Stomach (tissue), 19 donors: ENCODE measurements around the gene ART4. TPM values are rescaled to one million over a fixed set of nuclear protein-coding genes. Genes with fewer than 3 reads are reported as not detected.
A peak's percentile ranks its signal among the peaks of the same experiment; 100 is the strongest.

ENCODE experiments used
- DNase-seq, 2 donors: peaks; one replicate each; pipeline versions ENCODE4 v3.0.0 to v3.0.0-alpha.2; 2013 to 2019
- H3K27ac ChIP-seq, 5 donors: fragments of 200-600 bp in 4 of 5; sonication (generic) in 4 of 5; one replicate each; pipeline ENCODE4 v1.5.1; 2013 to 2019; ENCODE audit warnings: mild to moderate bottlenecking in 1 of 5, moderate library complexity in 1 of 5
- H3K27me3 ChIP-seq, 3 donors: fragments of 200-600 bp; sonication (generic); one replicate each; pipeline ENCODE4 v1.5.1; 2017 to 2019; ENCODE audit warnings: mixed run types in 1 of 3
- H3K36me3 ChIP-seq, 4 donors: fragments of 200-600 bp; sonication (generic); 1 replicate in 3 of 4; 2 replicates in 1 of 4; pipeline ENCODE4 v1.5.1; 2016 to 2019
- H3K4me1 ChIP-seq, 4 donors: fragments of 200-600 bp; sonication (generic); one replicate each; pipeline ENCODE4 v1.5.1; 2016 to 2019
- H3K4me3 ChIP-seq, 4 donors: fragments of 200-600 bp; sonication (generic) in 3 of 4; one replicate each; pipeline ENCODE4 v1.5.1; 2016 to 2019; ENCODE audit warnings: mild to moderate bottlenecking in 1 of 4
- H3K9me3 ChIP-seq, 4 donors: fragments of 200-600 bp; sonication (generic); one replicate each; pipeline ENCODE4 v1.5.1; 2016 to 2019
- EP300 ChIP-seq: sonication (generic); formaldehyde crosslinking; IDR thresholded peaks from one replicate; pipeline ENCODE4 v1.6.1; 2017; ENCODE audit warnings: antibody characterized with exemption
- POLR2A ChIP-seq, 4 donors: fragments of 450-650 bp; IDR thresholded peaks; one replicate each; pipeline ENCODE4 v1.6.1; 2016; ENCODE audit warnings: antibody characterized with exemption in 4 of 4, control low read depth in 2 of 4, mild to moderate bottlenecking in 1 of 4, moderate library complexity in 1 of 4
- POLR2AphosphoS5 ChIP-seq, 3 donors: sonication (generic); formaldehyde crosslinking; IDR thresholded peaks; one replicate each; pipeline ENCODE4 v1.6.1; 2016; ENCODE audit warnings: antibody characterized with exemption in 3 of 3
- WGBS, 5 donors: extraction: QIAGEN DNeasy Blood & Tissue Kit in 3 of 5; methylation state at CpG; one replicate each; pipeline versions ENCODE4 v1.1.5 to v1.1.7; 2013 to 2018; 5-methylcytosine and 5-hydroxymethylcytosine counted together
- intact Hi-C: fragments of 100-400 bp; cut with DNase I; formaldehyde crosslinking; loops from one replicate; pipeline ENCODE4 v1.15.1; 2023; ENCODE audit warnings: low total_unique reads
- long read RNA-seq, 10 donors: transcript quantifications; one replicate each; lab custom pipeline, GENCODE V29; 2026
- polyA plus RNA-seq, 3 donors: library from polyadenylated mRNA; stranded (reverse); fragments of 200-250 nt; gene quantifications; one replicate each; pipeline ENCODE4 v1.2.3, GENCODE V29; 2013
- total RNA-seq, 5 donors: library from RNA; depleted of rRNA; stranded (reverse); fragments of >200 nt; gene quantifications; one replicate each; pipeline versions ENCODE4 v1.1.0 to v1.2.3, GENCODE V29; 2014 to 2016
- TF ChIP-seq, protein P1 (sequence below), 7 experiments: fragments of 450-650 bp in 4 of 7; fragments of 200-600 bp in 3 of 7; sonication (generic) in 3 of 7; IDR thresholded peaks; one replicate each; pipeline ENCODE4 v1.5.1; 2016 to 2019; ENCODE audit warnings: antibody characterized with exemption in 7 of 7, control low read depth in 2 of 7, mild to moderate bottlenecking in 1 of 7
- donor health status: healthy with polysubstance abuse.
- donor health status: Bipolar disorder and iron deficiency.
- donor health status: healthy.

The ART4 gene
- total RNA-seq, result 1 to 10 TPM in 1 of 5 donors, under 1 TPM in 1, not detected in 3; 0.72 to 2.0 TPM
- 1 to 10 TPM in 1 of 3 donors, under 1 TPM in 1, not detected in 1; 0.03 to 1.7 TPM for polyA plus RNA-seq
- long read RNA-seq, donor 1, result 0 reads
- long read RNA-seq, donor 2, result 0 reads
- long read RNA-seq, donor 3, result 0 reads
- long read RNA-seq, donor 4, result 0 reads
- long read RNA-seq, donor 5, result 0 reads
- long read RNA-seq, donor 6, result 0 reads
- long read RNA-seq, donor 7, result 0 reads
- long read RNA-seq, donor 8, partial matches to known transcripts, result 0 of 1 reads
- long read RNA-seq, donor 8, other reads (novel, unspliced or antisense), result 0 of 1 reads
- long read RNA-seq, donor 9, result 0 reads
- long read RNA-seq, donor 10, result 0 reads

DNA sequence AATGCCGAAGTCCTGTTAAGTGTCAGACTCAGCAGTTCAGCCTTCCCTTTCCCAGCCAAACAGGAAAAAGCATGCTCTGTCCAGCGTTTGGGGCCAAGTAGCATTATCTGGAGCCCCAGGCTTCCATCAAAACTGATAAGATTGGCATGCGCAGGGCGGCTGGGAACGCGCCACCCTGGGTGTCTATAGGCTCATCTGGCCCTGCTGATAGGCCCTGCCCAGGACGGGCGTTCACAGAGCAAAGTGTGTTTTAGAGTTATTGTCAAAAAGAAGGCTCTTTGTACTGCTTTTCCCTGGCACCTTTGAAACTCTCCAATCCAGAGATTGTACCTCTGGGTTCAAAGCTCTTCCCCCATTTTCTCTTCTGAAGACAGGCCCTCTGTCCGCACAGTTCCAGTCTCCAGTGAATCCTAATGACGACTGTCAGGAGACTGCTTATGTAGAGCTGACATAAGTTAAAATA lies at the start of gene ART4:
Gene ART4 (minus strand): TSS at position 102 of the 463 bp plus-strand sequence. CDS start 413 bp downstream, outside the sequence.
- Histone ChIP-seq H3K4me3 (no peak within 1 kb of the TSS), H3K27me3 (no peaks in the 10 kb centered on the region), H3K36me3 (no peaks in the 10 kb centered on the region), H3K9me3 (no peaks in the 10 kb centered on the region), H3K4me1 (peaks cover 10 to 56% (median 40%) of the 10 kb centered on the region in 4 donors), H3K27ac (peak within 1 kb of the TSS in 4 of 5 donors; percentile 21 to 57 (median 45))
- intact Hi-C loops, result no loop called here
- DNase-seq, result peak in 1 of 2 donors; percentile 45
- TF ChIP-seq POLR2A (IDR thresholded peaks at IDR 0.05) (no peak), POLR2AphosphoS5 (IDR thresholded peaks at IDR 0.05) (no peak), EP300 (no peak)
- TF ChIP-seq, protein P1, sequence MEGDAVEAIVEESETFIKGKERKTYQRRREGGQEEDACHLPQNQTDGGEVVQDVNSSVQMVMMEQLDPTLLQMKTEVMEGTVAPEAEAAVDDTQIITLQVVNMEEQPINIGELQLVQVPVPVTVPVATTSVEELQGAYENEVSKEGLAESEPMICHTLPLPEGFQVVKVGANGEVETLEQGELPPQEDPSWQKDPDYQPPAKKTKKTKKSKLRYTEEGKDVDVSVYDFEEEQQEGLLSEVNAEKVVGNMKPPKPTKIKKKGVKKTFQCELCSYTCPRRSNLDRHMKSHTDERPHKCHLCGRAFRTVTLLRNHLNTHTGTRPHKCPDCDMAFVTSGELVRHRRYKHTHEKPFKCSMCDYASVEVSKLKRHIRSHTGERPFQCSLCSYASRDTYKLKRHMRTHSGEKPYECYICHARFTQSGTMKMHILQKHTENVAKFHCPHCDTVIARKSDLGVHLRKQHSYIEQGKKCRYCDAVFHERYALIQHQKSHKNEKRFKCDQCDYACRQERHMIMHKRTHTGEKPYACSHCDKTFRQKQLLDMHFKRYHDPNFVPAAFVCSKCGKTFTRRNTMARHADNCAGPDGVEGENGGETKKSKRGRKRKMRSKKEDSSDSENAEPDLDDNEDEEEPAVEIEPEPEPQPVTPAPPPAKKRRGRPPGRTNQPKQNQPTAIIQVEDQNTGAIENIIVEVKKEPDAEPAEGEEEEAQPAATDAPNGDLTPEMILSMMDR (IDR thresholded peaks at IDR 0.05), result no peak
- WGBS, 5 donors, result 37 to 57% (median 47%) methylated on average over 10 of the region's 10 CpGs

DNA sequence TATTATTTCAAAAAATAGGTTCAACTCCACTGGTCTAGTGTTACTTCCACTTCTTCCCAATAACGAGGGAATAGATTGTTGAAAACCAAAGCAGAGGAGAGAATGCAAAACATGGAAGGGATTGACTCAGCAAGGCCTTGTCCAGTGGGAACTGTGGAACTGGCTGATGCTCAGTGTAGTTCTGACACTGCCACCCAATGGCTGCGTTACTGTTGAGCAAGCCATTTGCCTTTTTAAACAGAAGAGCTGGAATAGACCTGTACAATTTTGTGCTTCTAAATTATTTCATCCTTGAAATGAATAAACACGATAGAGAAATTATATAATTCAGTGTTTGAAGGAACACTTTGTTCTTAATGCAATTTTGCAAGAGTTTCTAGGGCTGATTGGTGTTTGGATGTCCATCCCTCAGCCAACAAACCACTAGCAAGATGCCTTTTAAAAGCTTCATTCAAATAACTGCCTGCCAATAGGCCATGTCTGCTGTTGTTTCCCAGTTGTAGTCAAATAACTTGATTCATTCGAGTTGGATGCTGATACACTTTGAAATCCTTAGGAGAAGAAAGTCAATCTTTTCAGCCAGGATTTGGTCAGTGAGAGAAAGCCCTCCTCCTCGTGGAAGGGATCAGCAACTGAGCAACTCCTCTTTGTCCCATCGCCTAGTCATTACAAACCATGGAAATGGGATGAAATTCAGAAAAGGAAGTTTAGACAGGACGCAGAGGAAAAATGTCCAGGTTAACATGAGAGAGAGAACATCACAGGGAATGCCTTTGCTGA lies 49.6 kb upstream of the ART4 start:
- intact Hi-C loops, result no loop called here
- WGBS, 5 donors, result 54 to 62% (median 59%) methylated on average over 7 of the region's 7 CpGs
- DNase-seq, result peak in 1 of 2 donors; percentile 64
- Histone ChIP-seq H3K4me1 (peaks cover 0 to 24% (median 7%) of the 10 kb centered on the region in 4 donors), H3K27ac (peak overlapping the region in 4 of 5 donors; percentile 42 to 76 (median 64)), H3K9me3 (no peaks in the 10 kb centered on the region), H3K4me3 (no peak overlapping the region), H3K36me3 (no peaks in the 10 kb centered on the region), H3K27me3 (no peaks in the 10 kb centered on the region)
- no peak for TF ChIP-seq POLR2A (IDR thresholded peaks at IDR 0.05)
- TF ChIP-seq POLR2AphosphoS5 (IDR thresholded peaks at IDR 0.05), result peak in 2 of 3 donors; percentile 6 to 19

DNA sequence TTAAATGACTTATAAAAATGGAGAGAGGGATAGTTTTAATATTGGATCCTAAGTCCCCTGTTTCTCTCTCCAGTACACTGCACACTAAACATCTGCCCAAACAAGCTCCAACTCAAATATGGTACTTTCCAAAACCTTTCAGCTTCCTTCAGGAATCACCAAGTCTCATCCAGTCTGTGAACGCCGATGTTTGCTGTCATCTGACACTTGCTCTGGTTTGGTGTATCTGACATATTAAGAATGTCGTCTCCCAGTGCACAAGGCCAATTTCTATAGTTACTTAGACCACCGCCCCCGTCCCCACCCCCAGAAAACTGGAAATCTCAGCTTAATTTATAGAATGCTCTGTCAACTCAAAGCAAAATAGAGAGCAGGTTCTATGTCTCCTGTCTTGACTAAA lies 47.4 kb upstream of the ART4 start:
- WGBS, 5 donors, result 77 to 89% (median 86%) methylated on average over 5 of the region's 5 CpGs
- intact Hi-C loops, result no loop called here
- no peaks in the 10 kb centered on the region for H3K9me3 ChIP-seq
- H3K27me3 ChIP-seq, result no peaks in the 10 kb centered on the region
- H3K4me3 ChIP-seq, result no peak overlapping the region
- no peak overlapping the region for H3K27ac ChIP-seq
- TF ChIP-seq POLR2AphosphoS5 (IDR thresholded peaks at IDR 0.05) (no peak), POLR2A (IDR thresholded peaks at IDR 0.05) (no peak), EP300 (no peak)
- TF ChIP-seq, protein P1 (IDR thresholded peaks at IDR 0.05), result no peak
- peaks cover 10 to 26% (median 15%) of the 10 kb centered on the region in 4 donors for H3K4me1 ChIP-seq
- no peaks in the 10 kb centered on the region for H3K36me3 ChIP-seq
- DNase-seq, result no peak

DNA sequence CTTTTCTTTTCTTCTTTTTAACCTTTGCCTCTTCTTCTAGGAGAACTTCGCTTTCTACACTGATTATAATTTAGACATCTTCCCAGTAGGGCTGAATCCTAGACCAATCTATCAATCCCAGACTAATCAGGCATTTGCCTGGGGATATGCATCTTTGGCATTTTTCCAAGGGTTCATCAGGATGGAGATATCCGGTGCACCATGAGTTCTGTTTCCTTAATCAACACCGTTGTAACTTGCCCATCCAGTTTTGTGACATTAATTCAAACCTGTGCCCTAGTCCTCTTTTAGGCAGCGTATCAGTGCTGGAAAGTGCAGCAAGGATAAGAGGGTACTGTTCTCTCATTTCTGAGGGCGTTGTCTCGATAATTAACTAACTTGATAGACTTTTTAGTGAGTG lies 42.9 kb upstream of the ART4 start:
- intact Hi-C loops, result no loop called here
- WGBS, 5 donors, result 33 to 43% (median 34%) methylated on average over 6 of the region's 6 CpGs
- TF ChIP-seq EP300 (no peak), POLR2A (IDR thresholded peaks at IDR 0.05) (no peak), POLR2AphosphoS5 (IDR thresholded peaks at IDR 0.05) (no peak)
- TF ChIP-seq, protein P1 (IDR thresholded peaks at IDR 0.05), result no peak
- DNase-seq, result peak in 1 of 2 donors; percentile 19
- peaks cover 0 to 12% (median 0%) of the 10 kb centered on the region in 4 donors for H3K36me3 ChIP-seq
- H3K27me3 ChIP-seq, result no peaks in the 10 kb centered on the region
- peak overlapping the region in 1 of 4 donors; percentile 42 for H3K4me3 ChIP-seq
- H3K27ac ChIP-seq, result peak overlapping the region in 4 of 5 donors; percentile 68 to 84 (median 75)
- H3K4me1 ChIP-seq, result peaks cover 11 to 33% (median 18%) of the 10 kb centered on the region in 4 donors
- H3K9me3 ChIP-seq, result no peaks in the 10 kb centered on the region
